GM19324 (cell line): ENCODE data around the gene EEF2K.
"Not testable (repeated sequence)": the region's sequence is repeated elsewhere in the genome, so short reads cannot be mapped to it uniquely, and the experiment has no call there.

Experiments
- ATAC-seq: cut with Tn5 transposase; IDR thresholded peaks from one replicate; pipeline ENCODE4 v1.9.1; 2021; ENCODE audit warnings: mild to moderate bottlenecking, moderate library complexity; ENCODE audit not compliant: unreplicated experiment, low FRiP score

The EEF2K gene

DNA sequence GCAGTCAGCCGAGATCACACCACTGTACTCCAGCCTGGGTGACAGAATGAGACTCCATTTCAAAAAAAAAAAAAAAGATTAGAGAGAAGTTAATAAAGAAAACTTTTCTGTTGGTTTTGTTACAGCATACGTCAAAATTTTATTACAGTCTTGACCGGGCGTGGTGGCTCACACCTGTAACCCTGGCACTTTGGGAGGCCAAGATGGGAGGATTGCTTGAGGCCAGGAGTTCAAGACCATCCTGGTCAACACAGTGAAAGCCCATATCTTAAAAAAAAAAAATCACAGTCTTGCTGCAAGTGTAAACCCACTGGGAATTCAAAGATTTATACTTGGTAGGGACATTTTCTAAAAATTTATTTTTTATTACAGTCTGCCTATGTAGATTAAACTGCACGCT is 84.9 kb downstream of the EEF2K start:
- no peak for ATAC-seq

DNA sequence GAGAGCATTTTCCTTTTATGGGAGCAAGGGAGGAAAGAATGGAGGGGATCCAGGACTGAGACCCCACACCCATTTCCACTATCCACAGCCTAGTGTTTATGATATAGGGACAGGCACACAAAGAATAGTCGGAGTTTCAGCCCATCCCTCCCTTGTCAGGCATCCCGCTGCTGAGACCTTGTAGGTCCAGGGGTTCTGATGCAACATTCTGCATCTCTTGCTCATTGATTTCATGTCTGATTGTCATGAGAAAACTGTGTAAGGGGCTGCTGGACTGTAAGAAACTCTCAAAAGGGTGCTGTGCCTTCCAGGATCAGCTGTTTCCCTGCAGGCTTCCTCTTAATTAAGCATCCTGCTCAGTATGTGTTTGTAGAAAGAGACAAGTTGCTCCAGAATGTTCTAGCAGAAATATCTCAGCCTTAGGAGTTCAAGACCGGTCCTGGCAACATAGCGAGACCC is 85.8 kb downstream of the EEF2K start:
- ATAC-seq: no peak

DNA sequence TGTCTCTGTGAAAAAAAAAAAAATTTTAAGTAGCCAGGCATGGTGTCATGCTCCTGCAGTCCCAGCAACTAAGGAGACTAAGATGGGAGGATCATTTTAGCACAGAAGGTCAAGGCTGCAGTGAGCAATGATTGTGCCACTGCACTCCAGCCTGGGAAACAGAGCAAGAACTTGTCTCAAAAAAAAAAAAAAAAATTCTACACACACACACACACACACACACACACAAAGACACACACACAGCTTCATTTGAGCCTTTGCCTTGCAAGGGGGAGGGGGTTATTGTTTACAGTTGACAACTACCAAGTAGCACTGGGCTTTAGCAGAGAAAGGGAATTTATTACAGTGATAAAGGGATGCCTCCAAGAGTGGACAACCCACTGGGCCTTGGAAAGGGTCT is 86.2 kb downstream of the EEF2K start:
- ATAC-seq: no peak

DNA sequence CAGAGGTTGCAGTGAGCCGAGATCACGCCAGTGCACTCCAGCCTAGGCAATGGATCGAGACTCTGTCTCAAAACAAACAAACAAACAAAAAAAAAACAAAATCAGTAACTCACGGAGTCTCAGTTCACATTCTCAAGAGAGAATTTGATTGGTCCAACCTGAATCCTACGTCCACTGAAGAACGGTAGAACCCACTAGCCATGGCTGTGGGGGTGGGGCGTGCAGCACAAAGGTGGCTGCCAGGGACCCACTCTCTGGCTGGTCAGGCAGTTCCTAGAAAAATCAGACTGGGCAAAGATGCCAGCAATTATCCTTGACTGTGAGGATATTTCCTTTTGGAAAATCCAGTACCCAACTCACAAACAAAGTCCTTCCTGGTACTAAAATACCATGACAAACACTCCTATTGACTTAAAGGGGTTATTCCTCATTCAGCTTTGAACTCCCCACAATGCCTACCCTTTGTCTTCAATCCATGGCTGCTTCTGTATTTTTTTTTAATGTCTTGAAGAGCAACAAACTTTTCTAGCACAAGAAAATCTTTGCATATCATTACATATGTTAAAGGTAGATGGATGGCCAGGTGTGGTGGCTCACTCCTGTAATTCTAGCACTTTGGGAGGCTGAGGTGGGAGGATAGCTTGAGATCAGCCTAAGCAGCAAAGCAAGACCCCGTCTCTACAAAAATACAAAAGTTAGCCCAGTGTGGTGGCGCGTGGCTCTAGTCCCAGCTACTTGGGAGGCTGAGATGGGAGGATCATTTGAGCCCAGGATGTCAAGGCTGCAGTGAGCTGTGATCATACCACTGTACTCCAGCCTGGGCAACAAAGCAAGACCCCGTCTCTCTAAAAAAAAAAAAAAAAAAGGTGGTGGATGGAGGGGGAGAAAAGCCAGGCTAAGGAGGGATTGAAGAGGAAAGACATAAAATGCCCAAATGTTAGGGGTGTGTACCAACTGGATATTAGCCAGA is 87.3 kb downstream of the EEF2K start:
- ATAC-seq: no peak

DNA sequence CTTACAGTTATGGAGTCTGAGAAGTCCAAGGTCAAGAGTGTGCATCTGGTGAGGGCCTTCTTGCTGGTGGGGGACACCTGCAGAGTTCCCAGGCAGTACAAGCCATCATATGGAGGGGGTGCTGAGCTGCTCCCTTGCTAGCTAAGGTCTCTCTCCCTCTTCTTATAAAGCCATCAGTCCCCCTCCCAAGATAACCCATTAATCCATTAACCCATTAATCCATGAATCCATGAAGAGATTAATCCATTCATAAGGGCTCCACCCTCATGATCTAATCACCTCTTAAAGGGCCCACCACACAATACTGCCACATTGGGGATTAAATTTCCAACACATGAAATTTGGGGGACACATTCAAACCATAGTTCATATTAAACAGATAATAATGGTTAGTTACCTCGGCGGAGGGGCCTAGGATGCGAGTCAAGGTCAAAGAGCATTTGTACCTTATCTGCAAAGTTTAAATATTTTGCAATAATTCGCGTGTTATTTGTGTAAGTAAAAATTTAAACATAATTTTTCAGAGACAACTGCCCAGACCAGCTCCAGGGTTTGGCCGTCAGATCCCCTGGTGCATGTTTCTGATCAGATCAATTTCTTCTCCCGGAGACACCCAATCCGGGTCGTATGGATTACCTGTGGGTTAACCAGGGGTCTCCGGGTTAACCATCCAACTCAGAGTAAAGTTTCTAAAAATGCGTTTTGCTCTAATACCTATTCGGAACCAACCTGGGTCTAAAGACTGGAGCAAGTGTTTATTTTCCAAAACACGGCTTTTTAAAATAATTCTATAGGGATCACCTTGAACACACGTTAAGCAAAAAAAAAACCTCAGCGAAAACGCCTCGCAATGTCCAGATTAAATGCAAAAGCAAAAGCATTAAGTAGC is 90.4 kb downstream of the EEF2K start:
- ATAC-seq: peak; percentile 3

DNA sequence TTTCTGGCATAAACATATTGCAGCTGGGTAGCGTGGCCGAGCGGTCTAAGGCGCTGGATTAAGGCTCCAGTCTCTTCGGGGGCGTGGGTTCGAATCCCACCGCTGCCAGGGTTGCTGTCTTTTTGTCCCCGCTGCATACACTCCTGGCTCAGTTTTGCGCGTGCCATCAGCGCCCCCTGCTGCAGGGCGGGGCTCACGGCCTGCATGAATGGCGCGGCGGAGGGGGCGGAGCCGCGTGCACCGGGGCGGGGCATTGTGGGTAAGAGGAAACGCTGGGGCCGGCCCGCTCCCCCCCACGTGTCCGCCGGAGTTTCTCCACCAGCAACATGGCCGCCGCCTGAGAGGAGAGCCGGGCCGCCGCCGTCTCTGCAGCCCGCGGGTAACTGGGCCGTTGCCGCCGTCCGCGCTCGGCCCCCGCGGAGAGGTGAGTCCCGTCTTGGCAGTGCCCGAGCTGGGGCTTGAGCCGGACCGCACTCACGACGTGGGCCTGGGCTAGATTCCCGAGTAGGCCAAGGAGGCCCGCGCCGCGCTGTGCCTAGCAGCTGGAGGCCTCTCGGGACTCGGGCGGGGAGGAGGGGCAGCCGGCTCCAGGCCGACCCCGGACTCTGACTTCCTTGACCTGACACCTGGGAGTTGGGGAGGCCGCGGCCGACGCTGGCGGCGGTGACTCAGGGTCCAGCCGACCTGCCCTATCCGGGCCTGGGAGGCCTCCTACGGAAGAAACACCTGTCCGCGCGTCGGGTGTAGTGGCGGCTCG is 91.2 kb downstream of the EEF2K start, which contains the start of gene POLR3E:
POLR3E (plus strand) TSS at position 296 of the 757 bp plus-strand sequence. CDS start 5,560 bp downstream, outside the sequence.
- ATAC-seq: peak; percentile 84

DNA sequence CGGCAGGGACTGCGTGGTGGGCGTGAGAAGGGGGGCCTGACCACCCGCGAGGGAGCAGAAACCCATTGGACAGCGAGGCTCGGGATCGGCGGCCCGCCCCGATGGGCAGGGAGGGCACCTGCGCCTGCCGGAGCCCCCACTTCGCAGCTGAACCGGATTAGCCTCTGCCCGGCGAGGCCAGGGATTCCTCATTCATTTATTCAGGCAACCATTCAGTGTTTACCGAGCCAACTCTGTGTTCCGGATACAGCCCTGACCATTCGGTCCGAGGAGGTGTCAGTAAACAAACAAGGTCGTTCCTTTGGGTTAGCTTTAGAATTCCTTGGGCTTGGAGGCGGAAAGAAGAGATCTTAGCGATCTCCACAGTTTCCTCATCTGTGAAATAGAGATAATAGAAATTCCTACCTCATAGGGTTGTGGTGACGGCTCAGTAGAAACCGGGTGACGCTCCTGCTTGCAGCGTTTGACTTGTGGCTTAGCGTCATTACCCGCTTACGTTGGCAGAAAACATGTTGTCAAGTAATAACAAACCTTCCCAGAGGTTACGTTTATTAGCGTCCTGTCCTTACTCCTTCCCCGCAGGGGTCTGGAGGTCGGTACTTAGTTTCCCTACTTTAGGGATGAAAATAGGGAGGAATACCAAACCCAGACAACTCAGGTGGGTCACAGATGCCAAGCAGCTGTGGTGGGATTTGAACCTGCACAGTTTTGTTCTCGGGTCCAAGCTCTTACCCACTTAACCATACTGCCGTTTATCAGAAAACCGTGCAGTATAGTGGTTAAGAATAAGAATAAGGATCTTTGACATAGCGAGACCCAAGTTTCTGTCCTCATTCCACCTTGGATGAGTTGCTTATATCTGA is 92.0 kb downstream of the EEF2K start:
- ATAC-seq: no peak

DNA sequence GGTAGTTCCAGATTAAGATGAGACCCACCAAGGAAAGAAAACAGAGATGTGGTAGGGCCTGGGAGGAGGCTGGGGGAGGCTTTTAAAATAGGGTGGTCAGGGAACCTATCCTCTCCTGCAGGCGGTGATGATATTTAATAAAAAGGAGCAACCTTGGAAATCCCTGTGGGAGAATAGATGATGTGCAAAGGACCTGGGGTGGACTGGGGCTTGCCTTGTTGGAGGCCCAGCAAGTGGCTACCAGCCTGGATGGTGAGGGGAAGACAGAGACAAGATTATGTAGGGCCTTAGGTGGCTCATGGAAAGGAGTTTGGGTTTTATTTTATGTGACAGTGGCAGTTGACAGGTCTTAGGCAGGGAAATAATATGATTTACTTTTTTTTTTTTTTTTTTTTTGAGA is 93.0 kb downstream of the EEF2K start:
- ATAC-seq: no peak

DNA sequence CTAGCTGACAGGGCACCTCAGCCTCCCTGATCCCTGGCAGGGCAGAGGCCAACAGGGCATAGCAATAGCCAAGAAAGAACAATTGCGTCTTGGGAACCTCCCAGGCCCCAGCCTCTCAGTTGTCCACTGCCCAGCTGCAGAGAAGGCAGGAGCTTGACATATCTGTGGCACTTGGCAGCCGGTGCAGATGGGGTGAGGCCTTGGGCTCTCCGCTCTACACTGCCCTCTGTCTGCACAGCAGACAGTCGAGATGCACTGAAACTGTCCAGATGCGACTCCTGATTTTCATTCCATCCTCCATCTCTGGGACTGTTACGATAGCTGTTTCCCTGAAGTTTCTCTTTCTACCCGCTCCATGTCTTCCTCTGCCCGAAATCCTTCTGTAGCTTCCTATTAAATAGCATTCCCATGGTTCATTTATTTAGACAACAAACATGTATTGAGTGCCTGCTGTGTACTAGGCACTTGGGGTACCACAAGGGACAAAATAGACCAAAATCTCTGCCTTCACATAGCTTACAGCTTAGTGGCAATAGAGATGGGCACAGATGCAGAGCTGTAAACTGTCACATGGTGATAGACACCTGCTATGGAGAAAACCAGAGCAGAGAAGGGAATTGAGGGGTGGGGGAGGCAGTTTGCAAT is 94.5 kb downstream of the EEF2K start:
- ATAC-seq: no peak

DNA sequence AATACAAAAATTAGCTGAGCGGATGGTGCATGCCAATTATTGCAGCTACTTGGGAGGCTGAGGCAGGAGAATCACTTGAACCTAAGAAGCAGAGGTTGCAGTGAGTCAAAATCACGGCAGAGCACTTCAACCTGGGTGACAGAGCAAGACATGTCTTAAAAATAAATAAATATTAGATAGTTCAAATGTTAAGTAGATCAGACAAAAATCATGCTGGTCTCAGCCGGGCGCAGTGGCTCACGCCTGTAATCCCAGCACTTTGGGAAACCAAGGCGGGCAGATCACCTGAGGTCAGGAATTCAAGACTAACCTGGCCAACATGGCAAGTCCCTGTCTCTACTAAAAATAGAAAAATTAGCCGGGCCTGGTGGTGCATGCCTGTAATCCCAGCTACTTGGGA is 95.3 kb downstream of the EEF2K start:
- not testable (repeated sequence) for ATAC-seq

DNA sequence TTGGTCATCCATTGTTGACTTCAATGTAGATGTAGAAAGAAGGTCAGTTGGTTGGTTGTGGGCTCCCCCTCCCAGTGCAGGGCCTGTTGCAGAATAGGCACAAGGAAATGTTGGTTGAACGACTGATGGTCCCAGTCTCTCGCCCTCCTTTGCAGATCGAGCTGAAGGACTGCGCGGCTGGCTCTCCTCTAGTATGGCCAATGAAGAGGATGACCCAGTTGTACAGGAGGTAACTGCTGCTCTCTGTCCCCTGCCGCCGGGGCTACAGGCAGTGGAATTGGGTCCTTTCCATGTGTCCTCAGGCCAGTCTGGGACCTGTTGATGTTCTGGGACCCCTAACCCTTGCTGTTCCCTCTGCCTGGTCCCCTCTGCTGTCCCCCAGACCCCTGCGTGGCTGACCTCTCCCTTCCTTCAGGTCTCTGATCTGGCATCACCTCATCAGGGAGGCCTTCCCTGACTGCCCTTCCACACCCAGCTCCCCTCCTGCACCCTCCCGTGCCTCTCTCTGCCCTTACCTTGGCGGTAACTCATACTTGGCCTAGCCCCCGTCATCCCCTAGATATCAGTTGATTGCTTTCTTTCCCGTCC is 96.8 kb downstream of the EEF2K start:
- ATAC-seq: no peak

DNA sequence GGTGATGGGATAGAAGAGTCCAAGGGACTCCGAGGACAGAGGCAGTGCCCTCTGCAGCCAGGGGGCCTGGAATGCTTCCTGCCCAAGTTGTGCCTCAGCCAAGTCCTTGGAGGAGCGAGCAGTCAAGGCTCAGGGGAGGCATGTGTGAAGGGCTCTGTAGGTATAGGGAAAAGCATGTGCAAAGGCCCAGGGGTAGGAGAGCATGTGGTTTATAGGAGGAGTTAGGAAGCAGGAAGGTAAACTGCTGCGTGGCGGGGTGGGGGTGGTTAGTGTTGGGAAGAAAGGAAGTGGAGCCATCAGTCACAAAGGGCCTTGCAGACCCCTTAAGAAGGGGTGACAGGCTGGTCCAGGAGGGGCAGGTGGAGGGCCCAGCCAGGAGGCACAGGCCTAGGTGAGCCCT is 98.3 kb downstream of the EEF2K start:
- no peak for ATAC-seq

DNA sequence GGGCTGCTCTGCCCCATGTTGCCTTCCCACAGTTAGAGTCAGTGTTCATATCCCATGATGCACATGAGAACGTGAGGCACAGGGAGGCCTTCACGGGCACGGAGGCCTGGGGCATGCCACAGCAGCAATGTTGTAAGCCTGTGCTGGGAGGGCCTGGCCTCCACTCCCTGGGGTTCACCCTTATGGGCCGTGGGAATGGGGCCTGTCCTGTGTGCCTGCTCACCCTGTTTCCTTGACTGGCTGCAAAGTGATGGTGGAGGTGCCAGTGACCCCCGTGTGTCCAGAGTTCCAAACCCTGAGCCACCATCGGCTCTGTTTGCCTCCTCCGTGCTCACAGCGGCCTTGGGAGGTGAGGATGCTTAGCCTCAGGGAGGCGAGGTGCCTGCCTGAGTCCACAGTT is 100.7 kb downstream of the EEF2K start:
- ATAC-seq: no peak

DNA sequence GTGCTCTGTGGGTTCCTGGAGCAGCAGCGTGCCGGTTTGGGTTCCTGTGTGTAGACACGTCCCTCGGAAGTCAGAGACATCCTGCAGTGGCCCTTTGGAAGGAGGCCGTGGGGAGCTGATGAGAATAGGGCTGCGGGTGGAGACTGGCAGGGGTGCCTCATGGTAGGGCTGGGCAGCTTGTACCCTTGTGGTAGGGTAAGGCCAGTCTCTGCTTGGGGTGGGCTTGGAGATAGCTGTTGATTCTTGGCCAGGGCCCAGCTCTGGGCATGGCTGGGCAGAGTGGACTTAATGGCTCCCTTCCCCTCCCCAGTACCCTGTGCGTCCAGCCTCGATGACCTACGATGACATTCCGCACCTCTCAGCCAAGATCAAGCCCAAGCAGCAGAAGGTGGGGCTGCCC is 101.8 kb downstream of the EEF2K start:
- no peak for ATAC-seq

DNA sequence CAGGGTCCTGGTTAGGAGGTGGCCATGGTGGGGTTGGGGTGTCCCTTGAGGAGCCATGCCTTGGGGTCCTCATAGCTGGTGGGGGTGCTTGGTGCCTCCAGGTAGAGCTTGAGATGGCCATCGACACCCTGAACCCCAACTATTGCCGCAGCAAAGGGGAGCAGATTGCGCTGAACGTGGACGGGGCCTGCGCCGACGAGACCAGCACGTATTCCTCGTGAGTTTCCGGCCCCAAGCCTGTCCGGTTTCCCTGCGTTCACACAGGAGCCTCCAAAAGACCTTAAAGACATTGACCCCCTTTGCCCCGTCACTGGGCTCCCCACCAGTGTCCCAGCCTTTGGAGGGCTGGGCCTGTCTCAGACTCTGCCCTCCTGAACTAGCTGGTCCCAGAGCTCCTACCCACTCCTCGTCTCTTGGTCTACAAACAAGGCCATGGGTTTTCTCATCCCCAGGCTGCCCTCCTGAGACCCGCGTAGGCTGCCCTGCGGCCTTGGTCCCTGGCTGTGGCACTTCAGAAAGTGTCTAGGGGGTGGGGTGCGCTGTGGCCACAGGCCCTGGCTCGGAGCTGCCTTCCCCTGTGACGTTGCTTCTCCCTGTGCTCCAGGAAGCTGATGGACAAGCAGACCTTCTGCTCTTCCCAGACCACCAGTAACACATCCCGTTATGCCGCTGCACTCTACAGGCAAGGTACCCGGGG is 102.9 kb downstream of the EEF2K start:
- ATAC-seq: no peak

DNA sequence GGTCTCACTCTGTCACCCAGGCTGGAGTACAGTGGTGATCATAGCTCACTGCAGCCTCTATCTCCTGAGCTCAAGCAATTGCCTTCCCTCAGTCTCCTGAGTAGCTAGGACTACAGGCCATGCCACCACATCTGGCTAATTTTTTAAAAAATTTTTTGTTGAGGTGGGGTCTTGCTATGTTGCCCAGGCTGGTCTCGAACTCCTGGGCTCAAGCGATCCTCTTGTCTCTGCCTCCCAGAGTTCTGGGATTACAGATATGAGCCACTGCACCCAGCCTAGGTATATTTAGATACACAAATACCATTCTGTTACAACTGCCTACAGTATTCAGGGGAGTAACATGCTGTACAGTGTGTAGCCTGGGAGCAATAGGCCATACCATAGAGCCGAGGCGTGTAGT is 105.4 kb downstream of the EEF2K start:
- no peak for ATAC-seq

DNA sequence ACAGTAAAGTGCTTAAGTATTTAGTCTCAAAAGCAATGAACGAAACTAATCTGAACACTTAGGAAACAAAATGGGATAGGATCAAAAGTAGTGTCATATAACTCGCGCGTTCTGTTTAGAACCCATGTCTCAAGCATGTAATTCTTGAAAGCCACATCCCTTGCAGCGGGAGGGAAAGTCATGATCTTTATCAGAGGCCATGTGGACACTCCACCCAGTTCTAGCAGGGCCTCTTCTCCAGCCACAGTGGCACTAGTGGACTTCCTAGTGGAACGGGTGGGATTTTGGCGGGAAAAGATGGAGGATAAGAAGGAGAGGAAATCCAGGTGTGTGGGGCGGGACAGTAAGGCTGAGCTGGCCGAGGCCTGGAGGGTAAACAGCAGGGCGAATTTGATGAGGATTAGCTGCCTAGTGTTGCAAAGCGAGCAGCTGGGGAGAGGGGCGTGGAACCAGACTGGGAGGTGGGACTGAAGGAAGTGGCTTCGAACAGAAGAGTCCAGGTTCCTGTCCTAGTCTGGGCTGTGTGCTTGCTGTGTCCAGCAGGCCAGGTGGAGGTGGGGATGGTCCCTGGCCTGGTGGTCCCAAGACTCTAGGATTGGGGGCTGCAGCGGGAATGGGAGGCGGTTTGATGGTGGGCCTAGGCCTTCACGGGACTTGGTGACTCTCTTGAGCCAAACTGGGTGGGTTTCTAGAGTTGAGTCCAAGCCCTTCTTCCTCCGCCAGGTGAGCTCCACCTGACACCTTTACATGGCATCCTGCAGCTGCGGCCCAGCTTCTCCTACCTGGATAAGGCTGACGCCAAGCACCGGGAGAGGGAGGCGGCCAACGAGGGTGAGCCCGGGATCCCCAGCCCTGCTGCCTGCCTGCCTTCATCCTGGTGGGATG is 107.1 kb downstream of the EEF2K start:
- no peak for ATAC-seq
